CD4-positive, alpha-beta memory T cell (primary cell): ENCODE measurements around the gene C1orf105. TPM values are rescaled to one million over a fixed set of nuclear protein-coding genes. Genes with fewer than 3 reads are reported as not detected.

Experiments used
- CTCF ChIA-PET: fragments of 350-600 bp; sonication (Branson Sonifier 250); formaldehyde crosslinking; loops from one replicate; lab custom pipeline; 2021; ENCODE audit warnings: inconsistent platforms; ENCODE audit not compliant: partially characterized antibody; lab: Charles Lee
- POLR2A ChIA-PET: fragments of 350-600 bp; sonication (Branson Sonifier 250); formaldehyde crosslinking; loops from one replicate; lab custom pipeline; 2021; ENCODE audit not compliant: partially characterized antibody; lab: Charles Lee
- DNase-seq, 5 donors: peaks; one replicate each; pipeline versions ENCODE4 v3.0.0 to v3.0.0-alpha.2; 2020 to 2022; ENCODE audit warnings: mixed read lengths in 1 of 5
- H3K27ac ChIP-seq: one replicate; pipeline ENCODE4 v1.7.0; 2013; ENCODE audit warnings: low read depth, low read length
- H3K27me3 ChIP-seq: 2 replicates; pipeline ENCODE4 v1.7.0; 2013; ENCODE audit warnings: mild to moderate bottlenecking, low read length, moderate library complexity; ENCODE audit not compliant: insufficient read depth
- H3K36me3 ChIP-seq: 2 replicates; pipeline ENCODE4 v1.7.0; 2013; ENCODE audit warnings: mild to moderate bottlenecking, low read length, moderate library complexity; ENCODE audit not compliant: insufficient read depth
- H3K4me1 ChIP-seq: 2 replicates; pipeline ENCODE4 v1.7.0; 2013; ENCODE audit warnings: mild to moderate bottlenecking, low read length, moderate library complexity; ENCODE audit not compliant: insufficient read depth
- H3K4me3 ChIP-seq, 2 donors: one replicate each; pipeline ENCODE4 v1.7.0; 2013; ENCODE audit warnings: low read length in 2 of 2, mild to moderate bottlenecking in 1 of 2
- H3K9me3 ChIP-seq, 2 donors: one replicate each; pipeline ENCODE4 v1.7.0; 2013; ENCODE audit warnings: low read length in 2 of 2, control low read depth in 1 of 2; ENCODE audit not compliant: control insufficient read depth in 1 of 2
- H3K27ac Mint-ChIP-seq, 7 donors: one replicate each; pipeline ENCODE4 v1.8.0; 2020 to 2021; ENCODE audit warnings: mixed read lengths in 7 of 7, mild to moderate bottlenecking in 6 of 7, inconsistent platforms in 3 of 7, moderate library complexity in 3 of 7
- H3K27me3 Mint-ChIP-seq, 2 donors: one replicate each; pipeline ENCODE4 v1.8.0; 2020 to 2021; ENCODE audit warnings: mixed read lengths in 2 of 2
- H3K36me3 Mint-ChIP-seq, 2 donors: one replicate each; pipeline ENCODE4 v1.8.0; 2020 to 2021; ENCODE audit warnings: mixed read lengths in 2 of 2, inconsistent platforms in 1 of 2, mild to moderate bottlenecking in 1 of 2
- H3K4me1 Mint-ChIP-seq, 4 donors: one replicate each; pipeline ENCODE4 v1.8.0; 2020 to 2021; ENCODE audit warnings: mixed read lengths in 4 of 4, mild to moderate bottlenecking in 1 of 4
- H3K4me3 Mint-ChIP-seq, 8 donors: one replicate each; pipeline ENCODE4 v1.8.0; 2020 to 2021; ENCODE audit warnings: mixed read lengths in 8 of 8, mild to moderate bottlenecking in 7 of 8, moderate library complexity in 6 of 8, inconsistent platforms in 3 of 8
- H3K9me3 Mint-ChIP-seq, 8 donors: one replicate each; pipeline ENCODE4 v1.8.0; 2020 to 2021; ENCODE audit warnings: mixed read lengths in 8 of 8, mild to moderate bottlenecking in 5 of 8, inconsistent platforms in 3 of 8, moderate library complexity in 1 of 8
- intact Hi-C: fragments of 100-400 bp; cut with micrococcal nuclease; formaldehyde crosslinking; loops from one replicate; pipeline ENCODE4 v1.15.1; 2023
- polyA plus RNA-seq, 2 donors: library from polyadenylated mRNA; unstranded; fragments of 300-500 nt; fragmentation: Illumina TruSeq; gene quantifications; one replicate each; pipeline ENCODE4 v1.2.3, GENCODE V29; 2021
- total RNA-seq, 2 experiments: library from RNA; stranded (reverse); gene quantifications; one replicate each; pipeline ENCODE4 v1.2.3, GENCODE V29; 2021

The C1orf105 gene
- total and polyA plus RNA-seq, 4 experiments from 2014 or later: not detected

DNA sequence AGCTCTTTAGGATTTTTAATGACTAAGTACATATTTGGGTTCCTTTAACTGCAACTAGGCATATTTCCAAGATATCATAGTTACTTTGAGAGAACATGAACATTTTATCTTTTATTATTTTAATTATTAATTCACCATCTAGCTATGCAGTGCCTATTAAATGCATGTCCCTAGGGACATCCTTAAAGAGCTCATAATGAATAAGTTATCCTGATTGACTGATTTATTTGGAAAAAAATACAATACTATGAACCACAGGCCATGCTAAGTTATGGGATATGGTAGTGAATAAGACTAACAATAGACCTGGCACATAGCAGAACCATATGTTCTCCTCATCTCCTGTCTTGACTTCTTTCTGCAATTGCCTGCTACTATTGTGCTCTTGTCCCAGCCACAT, 16.4 kb upstream of the C1orf105 start:
- H3K4me1 Mint-ChIP-seq: peaks cover 13 to 26% (median 20%) of the 10 kb centered on the region in 4 donors
- Histone ChIP-seq H3K27ac (no peak overlapping the region), H3K27me3 (no peaks in the 10 kb centered on the region), H3K36me3 (no peaks in the 10 kb centered on the region), H3K9me3 (no peaks in the 10 kb centered on the region), H3K4me3 (no peak overlapping the region), H3K4me1 (peaks cover 15% of the 10 kb centered on the region)
- no peaks in the 10 kb centered on the region for H3K36me3 Mint-ChIP-seq
- H3K9me3 Mint-ChIP-seq: no peaks in the 10 kb centered on the region
- ChIA-PET POLR2A (no interaction called here), CTCF (interaction anchor here (0.8 to 2.4 kb wide), 8 partner anchors 11 to 603 kb away, joined by 3 to 15 read pairs (median 5); partner anchors contain the start of gene PIGC)
- no peak overlapping the region for H3K4me3 Mint-ChIP-seq
- H3K27me3 Mint-ChIP-seq: no peaks in the 10 kb centered on the region
- no peak for DNase-seq
- intact Hi-C loops: no loop called here
- H3K27ac Mint-ChIP-seq: no peak overlapping the region

DNA sequence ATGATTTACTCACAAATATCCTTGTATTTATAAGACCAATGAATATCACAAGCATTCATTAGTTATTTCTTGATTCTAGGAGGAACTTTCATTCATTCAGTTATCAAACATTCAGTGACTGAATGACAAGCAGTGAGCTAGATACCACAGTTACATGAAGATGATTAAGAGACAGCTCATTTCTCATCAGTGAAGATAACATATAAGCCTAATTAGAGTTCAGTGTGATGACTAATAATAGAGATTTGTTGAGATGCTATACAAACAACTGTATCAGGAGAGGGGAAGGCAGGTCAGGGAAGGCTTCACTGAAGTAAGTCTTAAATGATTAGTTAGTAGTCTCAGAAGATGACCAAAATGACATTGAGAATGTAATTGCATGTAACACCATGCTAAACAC, 14.6 kb upstream of the C1orf105 start:
- intact Hi-C loops: no loop called here
- ChIA-PET POLR2A (interaction anchor here (0.6 kb wide), 1 partner anchor 24 kb away, joined by 3 read pairs; no protein-coding TSS in a partner anchor), CTCF (interaction anchor here (1.2 to 2.4 kb wide), 3 partner anchors 10 to 403 kb away, joined by 4 to 6 read pairs (median 5); no protein-coding TSS in a partner anchor)
- Mint-ChIP-seq H3K36me3 (no peaks in the 10 kb centered on the region), H3K27ac (no peak overlapping the region), H3K4me1 (peaks cover 2 to 8% (median 4%) of the 10 kb centered on the region in 4 donors), H3K4me3 (no peak overlapping the region), H3K27me3 (no peaks in the 10 kb centered on the region), H3K9me3 (no peaks in the 10 kb centered on the region)
- Histone ChIP-seq H3K36me3 (no peaks in the 10 kb centered on the region), H3K27me3 (no peaks in the 10 kb centered on the region), H3K9me3 (no peaks in the 10 kb centered on the region), H3K4me1 (no peaks in the 10 kb centered on the region), H3K4me3 (no peak overlapping the region), H3K27ac (no peak overlapping the region)
- no peak for DNase-seq

DNA sequence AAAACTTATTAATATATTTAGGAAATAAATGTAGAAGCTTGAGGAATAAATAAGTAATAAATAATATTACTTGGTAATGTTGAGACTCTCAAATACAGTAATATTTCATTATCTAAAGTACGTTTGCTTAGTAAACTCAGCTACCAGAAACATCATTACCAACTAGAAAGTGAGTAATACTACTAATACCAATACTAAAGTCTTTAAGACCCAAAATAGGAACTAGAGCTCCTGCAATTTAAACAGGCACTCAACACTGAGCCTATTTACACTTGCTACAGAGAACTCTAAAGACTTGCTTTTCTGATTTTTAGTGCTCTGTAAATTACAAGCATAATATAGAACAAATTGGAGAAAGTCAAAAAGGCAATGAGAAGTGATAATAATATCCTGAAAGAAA, 13.5 kb upstream of the C1orf105 start:
- intact Hi-C loops: no loop called here

DNA sequence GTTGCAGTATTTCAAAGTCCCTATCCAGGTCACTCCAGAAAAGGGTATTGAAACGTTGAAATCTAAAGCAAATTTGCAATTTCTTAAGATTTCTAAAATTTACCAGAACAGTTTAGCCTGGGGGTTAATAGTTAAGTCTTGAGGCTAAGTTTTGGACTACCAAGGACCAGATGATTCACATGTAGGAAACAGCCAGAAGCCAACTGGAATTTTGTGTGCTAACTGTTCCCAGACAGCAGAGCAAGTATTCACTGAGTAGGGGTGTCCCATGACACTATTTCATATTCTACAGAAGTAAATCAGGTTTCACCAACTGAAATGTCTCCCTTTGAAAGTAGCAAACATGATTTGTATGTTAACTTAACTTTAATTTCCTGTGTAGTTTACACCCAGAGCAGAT, 11.5 kb upstream of the C1orf105 start:
- no peak overlapping the region for H3K27ac Mint-ChIP-seq
- CTCF ChIA-PET: interaction anchor here (1.2 to 1.3 kb wide), 2 partner anchors 17 to 406 kb away, joined by 3 read pairs; no protein-coding TSS in a partner anchor
- H3K27me3 Mint-ChIP-seq: no peaks in the 10 kb centered on the region
- intact Hi-C loops: no loop called here
- no peak overlapping the region for H3K4me3 Mint-ChIP-seq
- POLR2A ChIA-PET: no interaction called here
- Histone ChIP-seq H3K36me3 (no peaks in the 10 kb centered on the region), H3K9me3 (no peaks in the 10 kb centered on the region), H3K4me3 (no peak overlapping the region), H3K27me3 (no peaks in the 10 kb centered on the region), H3K4me1 (no peaks in the 10 kb centered on the region), H3K27ac (no peak overlapping the region)
- no peak for DNase-seq
- H3K36me3 Mint-ChIP-seq: peaks cover 5 to 15% of the 10 kb centered on the region in 2 donors
- H3K9me3 Mint-ChIP-seq: peaks cover 0 to 2% (median 0%) of the 10 kb centered on the region in 8 donors
- no peaks in the 10 kb centered on the region for H3K4me1 Mint-ChIP-seq

More for the DNA sequence above, 13.5 kb upstream of the C1orf105 start:
- Mint-ChIP-seq H3K4me3 (no peak overlapping the region), H3K4me1 (peaks cover 0 to 5% (median 4%) of the 10 kb centered on the region in 4 donors), H3K9me3 (no peaks in the 10 kb centered on the region), H3K27ac (no peak overlapping the region), H3K36me3 (peaks cover 0 to 1% of the 10 kb centered on the region in 2 donors), H3K27me3 (no peaks in the 10 kb centered on the region)
- H3K36me3 ChIP-seq: no peaks in the 10 kb centered on the region
- no peaks in the 10 kb centered on the region for H3K9me3 ChIP-seq
- ChIA-PET POLR2A (interaction anchor here (0.9 kb wide), 1 partner anchor 9 kb away, joined by 3 read pairs; no protein-coding TSS in a partner anchor), CTCF (no interaction called here)
- H3K4me1 ChIP-seq: no peaks in the 10 kb centered on the region
- H3K27ac ChIP-seq: no peak overlapping the region
- DNase-seq: no peak
- H3K4me3 ChIP-seq: no peak overlapping the region
- no peaks in the 10 kb centered on the region for H3K27me3 ChIP-seq

DNA sequence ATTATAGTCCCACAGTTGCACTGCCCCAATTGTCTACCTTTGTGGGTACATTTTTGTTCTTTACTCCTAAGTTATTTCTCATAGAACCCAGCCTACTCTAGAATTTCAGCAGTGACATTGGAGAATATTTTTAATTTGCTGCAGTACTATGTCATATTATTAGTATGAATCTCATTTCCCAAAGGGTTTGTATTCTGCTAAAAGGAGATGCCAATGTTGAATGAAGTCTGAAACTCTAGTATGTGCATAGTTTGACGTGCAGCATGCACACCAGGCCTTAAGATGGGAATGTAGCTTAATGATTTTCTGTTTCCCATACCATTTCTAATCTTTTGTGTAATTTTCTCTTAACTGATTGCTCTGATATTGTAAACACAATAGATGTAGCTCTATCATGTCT, 10.5 kb upstream of the C1orf105 start:
- Histone ChIP-seq H3K27ac (no peak overlapping the region), H3K4me3 (no peak overlapping the region), H3K27me3 (no peaks in the 10 kb centered on the region), H3K36me3 (no peaks in the 10 kb centered on the region), H3K9me3 (no peaks in the 10 kb centered on the region), H3K4me1 (no peaks in the 10 kb centered on the region)
- H3K36me3 Mint-ChIP-seq: peaks cover 5 to 17% of the 10 kb centered on the region in 2 donors
- intact Hi-C loops: no loop called here
- no peak for DNase-seq
- no peak overlapping the region for H3K27ac Mint-ChIP-seq
- H3K4me1 Mint-ChIP-seq: no peaks in the 10 kb centered on the region
- H3K9me3 Mint-ChIP-seq: peaks cover 0 to 2% (median 0%) of the 10 kb centered on the region in 8 donors
- ChIA-PET CTCF (interaction anchor here (1.1 to 1.8 kb wide), 2 partner anchors 10 to 18 kb away, joined by 3 to 8 read pairs; no protein-coding TSS in a partner anchor), POLR2A (no interaction called here)
- H3K27me3 Mint-ChIP-seq: no peaks in the 10 kb centered on the region
- no peak overlapping the region for H3K4me3 Mint-ChIP-seq

DNA sequence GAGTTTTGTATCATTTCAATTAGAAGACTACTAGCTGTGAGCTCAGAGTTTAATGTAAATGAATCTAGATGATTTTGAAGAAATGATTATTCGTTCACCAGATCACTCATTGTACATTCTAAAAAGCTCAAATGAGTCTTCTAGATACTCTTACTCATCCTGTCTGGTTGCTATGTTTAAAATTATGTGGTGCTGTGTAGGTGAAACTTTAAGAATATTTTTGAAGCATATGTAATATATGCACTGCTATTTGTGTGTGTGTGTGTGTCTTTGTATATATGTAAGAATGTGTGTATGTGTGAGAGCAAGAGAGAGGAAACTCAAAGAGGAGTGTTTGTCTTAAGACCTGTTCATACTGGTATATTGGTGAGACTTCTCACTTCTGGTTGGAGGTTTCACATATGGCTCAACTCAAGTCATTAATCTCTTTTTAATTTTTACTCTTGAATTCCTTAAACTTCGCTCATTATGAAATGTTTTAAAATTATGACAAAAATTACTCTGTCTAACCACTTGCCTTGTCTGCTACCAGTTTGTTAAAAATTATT, 8.6 kb upstream of the C1orf105 start:
- CTCF ChIA-PET: interaction anchor here (1.0 to 1.8 kb wide), 2 partner anchors 12 to 37 kb away, joined by 3 to 8 read pairs; no protein-coding TSS in a partner anchor
- Mint-ChIP-seq H3K4me3 (no peak overlapping the region), H3K36me3 (peaks cover 5 to 24% of the 10 kb centered on the region in 2 donors), H3K4me1 (no peaks in the 10 kb centered on the region), H3K27me3 (no peaks in the 10 kb centered on the region), H3K27ac (no peak overlapping the region), H3K9me3 (peaks cover 0 to 2% (median 0%) of the 10 kb centered on the region in 8 donors)
- Histone ChIP-seq H3K4me1 (no peaks in the 10 kb centered on the region), H3K36me3 (no peaks in the 10 kb centered on the region), H3K4me3 (no peak overlapping the region), H3K27me3 (no peaks in the 10 kb centered on the region), H3K27ac (no peak overlapping the region), H3K9me3 (no peaks in the 10 kb centered on the region)
- POLR2A ChIA-PET: no interaction called here
- no peak for DNase-seq
- intact Hi-C loops: no loop called here

DNA sequence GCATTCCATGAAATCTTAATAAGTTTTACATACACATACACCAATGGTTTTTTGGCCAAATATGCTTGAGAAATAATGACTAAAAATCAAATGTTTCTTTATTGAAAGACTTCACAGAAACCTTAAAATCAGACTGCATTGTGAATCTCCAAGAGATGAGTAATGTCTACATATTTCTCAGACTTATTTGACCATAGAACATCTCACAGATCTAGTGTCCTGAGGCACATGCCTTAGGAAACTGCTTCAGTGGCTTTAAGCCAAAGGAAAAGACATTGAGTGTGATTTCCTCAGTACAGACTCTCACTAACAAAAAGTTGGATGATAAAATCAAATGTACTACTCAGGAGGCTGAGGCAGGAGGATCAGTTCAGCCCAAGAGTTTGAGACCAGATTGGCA, 6.2 kb upstream of the C1orf105 start:
- no peaks in the 10 kb centered on the region for H3K36me3 ChIP-seq
- H3K27ac Mint-ChIP-seq: no peak overlapping the region
- ChIA-PET CTCF (no interaction called here), POLR2A (no interaction called here)
- no peak for DNase-seq
- no peaks in the 10 kb centered on the region for H3K27me3 Mint-ChIP-seq
- no peak overlapping the region for H3K4me3 Mint-ChIP-seq
- no peaks in the 10 kb centered on the region for H3K27me3 ChIP-seq
- peaks cover 0 to 2% (median 0%) of the 10 kb centered on the region in 8 donors for H3K9me3 Mint-ChIP-seq
- H3K27ac ChIP-seq: no peak overlapping the region
- H3K36me3 Mint-ChIP-seq: peaks cover 5 to 29% of the 10 kb centered on the region in 2 donors
- no peaks in the 10 kb centered on the region for H3K4me1 Mint-ChIP-seq
- H3K4me1 ChIP-seq: no peaks in the 10 kb centered on the region
- no peak overlapping the region for H3K4me3 ChIP-seq
- no peaks in the 10 kb centered on the region for H3K9me3 ChIP-seq
- intact Hi-C loops: no loop called here
